ENCODE results near the gene HVCN1. TPM values are rescaled to one million over a fixed set of nuclear protein-coding genes. Genes with fewer than 3 reads are reported as not detected.
"Not testable (repeated sequence)": the region's sequence is repeated elsewhere in the genome, so short reads cannot be mapped to it uniquely, and the experiment has no call there.

HVCN1 gene
- total RNA-seq, 1 experiment from 2014 or later, result 0.99 TPM

- CTCF ChIA-PET, result interaction anchor here (0.6 kb wide), 1 partner anchor 50 kb away, joined by 3 read pairs; no protein-coding TSS in a partner anchor
- Mint-ChIP-seq H3K9me3 (ENCODE audit: low read depth, unreplicated experiment) (no peaks in the 10 kb centered on the region), H3K27ac (ENCODE audit: unreplicated experiment) (no peak overlapping the region), H3K36me3 (ENCODE audit: insufficient read depth, unreplicated experiment) (peaks cover 85% of the 10 kb centered on the region), H3K4me3 (ENCODE audit: low read depth, unreplicated experiment) (no peak overlapping the region), H3K27me3 (ENCODE audit: unreplicated experiment) (no peaks in the 10 kb centered on the region), H3K4me1 (ENCODE audit: low read depth, unreplicated experiment) (peaks cover 9% of the 10 kb centered on the region)
- intact Hi-C loops (cut with micrococcal nuclease; ENCODE audit: unreplicated experiment), result loop anchor here (2.0 kb wide), 1 partner anchor 14 kb away; no protein-coding TSS in a partner anchor
- no TSS peak for BruUV-seq (replicated peaks)
- TF ChIP-seq, protein P1, sequence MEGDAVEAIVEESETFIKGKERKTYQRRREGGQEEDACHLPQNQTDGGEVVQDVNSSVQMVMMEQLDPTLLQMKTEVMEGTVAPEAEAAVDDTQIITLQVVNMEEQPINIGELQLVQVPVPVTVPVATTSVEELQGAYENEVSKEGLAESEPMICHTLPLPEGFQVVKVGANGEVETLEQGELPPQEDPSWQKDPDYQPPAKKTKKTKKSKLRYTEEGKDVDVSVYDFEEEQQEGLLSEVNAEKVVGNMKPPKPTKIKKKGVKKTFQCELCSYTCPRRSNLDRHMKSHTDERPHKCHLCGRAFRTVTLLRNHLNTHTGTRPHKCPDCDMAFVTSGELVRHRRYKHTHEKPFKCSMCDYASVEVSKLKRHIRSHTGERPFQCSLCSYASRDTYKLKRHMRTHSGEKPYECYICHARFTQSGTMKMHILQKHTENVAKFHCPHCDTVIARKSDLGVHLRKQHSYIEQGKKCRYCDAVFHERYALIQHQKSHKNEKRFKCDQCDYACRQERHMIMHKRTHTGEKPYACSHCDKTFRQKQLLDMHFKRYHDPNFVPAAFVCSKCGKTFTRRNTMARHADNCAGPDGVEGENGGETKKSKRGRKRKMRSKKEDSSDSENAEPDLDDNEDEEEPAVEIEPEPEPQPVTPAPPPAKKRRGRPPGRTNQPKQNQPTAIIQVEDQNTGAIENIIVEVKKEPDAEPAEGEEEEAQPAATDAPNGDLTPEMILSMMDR (IDR thresholded peaks at IDR 0.05; ENCODE audit: unreplicated experiment), result no peak
- no peak for DNase-seq
Observed at GRCh38 chr12:110726708-110727369, 37.9 kb upstream of the HVCN1 start.

DNA sequence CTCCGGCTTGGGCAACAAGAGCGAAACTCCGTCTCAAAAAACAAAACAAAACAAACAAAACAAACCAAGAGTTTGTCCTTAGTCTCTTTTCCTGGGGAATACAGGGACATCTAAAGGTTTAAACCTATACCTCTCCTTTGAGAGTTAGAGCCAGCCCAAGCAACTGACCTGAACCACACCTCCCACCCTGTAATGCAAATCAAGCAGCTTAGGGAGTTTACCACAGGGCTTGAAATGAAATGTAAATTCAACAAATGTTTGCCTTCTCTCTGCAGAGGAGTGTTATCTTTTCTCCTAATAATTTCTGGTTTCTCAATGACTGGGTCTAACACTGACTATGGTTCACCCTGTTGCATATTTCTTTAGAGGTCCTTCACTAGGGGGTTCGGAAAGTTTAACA lies 37.1 kb upstream of the HVCN1 start:
- Mint-ChIP-seq H3K36me3 (ENCODE audit: insufficient read depth, unreplicated experiment) (peaks cover 86% of the 10 kb centered on the region), H3K4me3 (ENCODE audit: low read depth, unreplicated experiment) (no peak overlapping the region), H3K4me1 (ENCODE audit: low read depth, unreplicated experiment) (peaks cover 8% of the 10 kb centered on the region), H3K9me3 (ENCODE audit: low read depth, unreplicated experiment) (no peaks in the 10 kb centered on the region), H3K27me3 (ENCODE audit: unreplicated experiment) (no peaks in the 10 kb centered on the region), H3K27ac (ENCODE audit: unreplicated experiment) (no peak overlapping the region)
- intact Hi-C loops (cut with micrococcal nuclease; ENCODE audit: unreplicated experiment), result loop anchor here (2.0 kb wide), 1 partner anchor 15 kb away; no protein-coding TSS in a partner anchor
- TF ChIP-seq, protein P1 (IDR thresholded peaks at IDR 0.05; ENCODE audit: unreplicated experiment), result no peak
- CTCF ChIA-PET, result no interaction called here
- BruUV-seq (replicated peaks), result no TSS peak
- DNase-seq, result no peak

- intact Hi-C loops (cut with micrococcal nuclease; ENCODE audit: unreplicated experiment), result no loop called here
- TF ChIP-seq, protein P1 (IDR thresholded peaks at IDR 0.05; ENCODE audit: unreplicated experiment), result no peak
- peaks cover 8% of the 10 kb centered on the region for H3K4me1 Mint-ChIP-seq (ENCODE audit: low read depth, unreplicated experiment)
- DNase-seq, result no peak
- no peaks in the 10 kb centered on the region for H3K9me3 Mint-ChIP-seq (ENCODE audit: low read depth, unreplicated experiment)
- peaks cover 82% of the 10 kb centered on the region for H3K36me3 Mint-ChIP-seq (ENCODE audit: insufficient read depth, unreplicated experiment)
- no peak overlapping the region for H3K27ac Mint-ChIP-seq (ENCODE audit: unreplicated experiment)
- CTCF ChIA-PET, result no interaction called here
- no TSS peak for BruUV-seq (replicated peaks)
- H3K4me3 Mint-ChIP-seq (ENCODE audit: low read depth, unreplicated experiment), result no peak overlapping the region
- no peaks in the 10 kb centered on the region for H3K27me3 Mint-ChIP-seq (ENCODE audit: unreplicated experiment)
Observed at GRCh38 chr12:110725267-110725666, 36.4 kb upstream of the HVCN1 start.

GRCh38 chr12:110722892-110723291 lies 34.0 kb upstream of the HVCN1 start:
- H3K36me3 Mint-ChIP-seq (ENCODE audit: insufficient read depth, unreplicated experiment), result peaks cover 78% of the 10 kb centered on the region
- H3K4me3 Mint-ChIP-seq (ENCODE audit: low read depth, unreplicated experiment); H3K4me1 Mint-ChIP-seq (ENCODE audit: low read depth, unreplicated experiment); DNase-seq; H3K27ac Mint-ChIP-seq (ENCODE audit: unreplicated experiment); CTCF ChIA-PET; intact Hi-C loops (cut with micrococcal nuclease; ENCODE audit: unreplicated experiment); H3K27me3 Mint-ChIP-seq (ENCODE audit: unreplicated experiment); H3K9me3 Mint-ChIP-seq (ENCODE audit: low read depth, unreplicated experiment); BruUV-seq (replicated peaks): not testable (repeated sequence)

DNA sequence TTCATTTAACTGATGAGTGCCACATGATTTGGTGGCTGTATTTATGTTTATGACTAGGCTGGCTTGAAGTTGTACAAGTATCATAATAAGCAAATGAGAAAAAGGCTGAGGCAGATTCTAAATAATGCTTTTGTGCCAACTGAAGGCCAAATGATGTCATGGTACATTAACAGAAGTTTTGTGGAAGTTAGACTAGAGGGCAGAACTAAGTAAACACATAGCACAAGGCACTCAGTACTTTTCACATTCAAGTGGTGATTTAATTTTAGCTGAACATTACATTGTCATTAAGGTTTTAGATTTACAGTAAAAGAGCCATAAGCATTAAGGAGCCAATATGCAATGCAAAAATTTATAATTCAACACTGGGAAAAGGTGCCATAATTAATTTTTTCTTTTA lies 32.7 kb upstream of the HVCN1 start:
- H3K9me3 Mint-ChIP-seq (ENCODE audit: low read depth, unreplicated experiment), result no peaks in the 10 kb centered on the region
- H3K27me3 Mint-ChIP-seq (ENCODE audit: unreplicated experiment), result no peaks in the 10 kb centered on the region
- no peak overlapping the region for H3K4me3 Mint-ChIP-seq (ENCODE audit: low read depth, unreplicated experiment)
- TF ChIP-seq, protein P1 (IDR thresholded peaks at IDR 0.05; ENCODE audit: unreplicated experiment), result no peak
- BruUV-seq (replicated peaks), result no TSS peak
- peaks cover 66% of the 10 kb centered on the region for H3K36me3 Mint-ChIP-seq (ENCODE audit: insufficient read depth, unreplicated experiment)
- H3K4me1 Mint-ChIP-seq (ENCODE audit: low read depth, unreplicated experiment), result no peaks in the 10 kb centered on the region
- CTCF ChIA-PET, result no interaction called here
- no peak overlapping the region for H3K27ac Mint-ChIP-seq (ENCODE audit: unreplicated experiment)
- intact Hi-C loops (cut with micrococcal nuclease; ENCODE audit: unreplicated experiment), result no loop called here
- no peak for DNase-seq

All from Calu3 (cell line).